GM12878 (cell line): ENCODE results near the gene RASL10A.

Source experiments
- ATF2 ChIP-seq: IDR thresholded peaks from 2 replicates; pipeline ENCODE4 v1.6.1; 2012; ENCODE audit warnings: low read length, inconsistent platforms
- CTCF ChIP-seq, 3 experiments: IDR thresholded peaks in 2 of 3; conservative IDR thresholded peaks in 1 of 3; 2 replicates each; pipeline ENCODE4 v1.5.1; 2011; ENCODE audit warnings: low read depth in 3 of 3, low read length in 3 of 3, mild to moderate bottlenecking in 3 of 3, control low read depth in 2 of 3, moderate library complexity in 2 of 3, inconsistent platforms in 1 of 3, mixed read lengths in 1 of 3; ENCODE audit not compliant: control insufficient read depth in 2 of 3, insufficient read depth in 1 of 3; ENCODE audit errors: extremely low read depth in 1 of 3
- FOS ChIP-seq: IDR thresholded peaks from 3 replicates; pipeline ENCODE4 v1.6.1; 2011; ENCODE audit warnings: borderline replicate concordance; ENCODE audit not compliant: insufficient read length; ENCODE audit errors: extremely low read depth
- JUNB ChIP-seq: IDR thresholded peaks from 2 replicates; pipeline ENCODE4 v1.6.1; 2016; ENCODE audit warnings: antibody characterized with exemption, mild to moderate bottlenecking
- MEF2A ChIP-seq: IDR thresholded peaks from 2 replicates; pipeline ENCODE4 v1.6.1; 2011; ENCODE audit warnings: low read depth, mild to moderate bottlenecking, low read length, moderate library complexity; ENCODE audit not compliant: insufficient read depth
- MXI1 ChIP-seq: fragments of 150-350 bp; IDR thresholded peaks from 2 replicates; pipeline ENCODE4 v1.6.1; 2011; ENCODE audit warnings: low read depth, mild to moderate bottlenecking, inconsistent platforms, low read length, improper control_type of control experiment
- TAF1 ChIP-seq: IDR thresholded peaks from 2 replicates; pipeline ENCODE4 v1.6.1; 2011; ENCODE audit warnings: mild to moderate bottlenecking, low read depth, low read length, borderline replicate concordance
- ZNF274 ChIP-seq: IDR thresholded peaks from one replicate; pipeline ENCODE4 v1.8.0; 2011; ENCODE audit not compliant: insufficient read length, insufficient read depth

GRCh38 chr22:29309332-29310064 is 6.0 kb downstream of the RASL10A start:
- TF ChIP-seq ZNF274 (no peak), ATF2 (no peak), MXI1 (no peak), MEF2A (no peak), FOS (no peak), CTCF (IDR thresholded peaks at IDR 0.05 in 2 of 3, conservative IDR thresholded peaks at IDR 0.05 in 1 of 3; ENCODE audit: control insufficient read depth in 2 of 3, extremely low read depth in 1 of 3, insufficient read depth in 1 of 3, low read depth in 3 of 3, low read length in 3 of 3) (no peak), TAF1 (no peak), JUNB (no peak)
